Neural cell (in vitro differentiated cells): ENCODE measurements around the gene TFDP2. TPM values are rescaled to one million over a fixed set of nuclear protein-coding genes. Genes with fewer than 3 reads are reported as not detected.

Source experiments
- H2AFZ ChIP-seq: fragments of 200-600, 300-800 bp; sonication (generic), shearing (Covaris generic); 2 replicates; pipeline ENCODE4 v1.6.0; 2014; ENCODE audit warnings: low read depth, mild to moderate bottlenecking, antibody characterized with exemption, low read length, moderate library complexity
- H3F3A ChIP-seq: fragments of 200-600 bp; shearing (Covaris generic); 2 replicates; pipeline ENCODE4 v1.6.1; 2016; ENCODE audit warnings: mild to moderate bottlenecking, moderate library complexity, mixed read lengths, antibody characterized with exemption, low read length; ENCODE audit not compliant: insufficient read depth, poor library complexity, severe bottlenecking
- H3K27ac ChIP-seq: fragments of 200-600, 300-800 bp; sonication (generic), shearing (Covaris generic); 2 replicates; pipeline ENCODE4 v1.5.1; 2014; ENCODE audit warnings: mild to moderate bottlenecking, low read length, moderate library complexity
- H3K27me3 ChIP-seq: fragments of 300-800, 200-600 bp; sonication (generic), shearing (Covaris generic); 2 replicates; pipeline ENCODE4 v1.6.0; 2014; ENCODE audit warnings: mild to moderate bottlenecking, low read depth, low read length, moderate library complexity; ENCODE audit not compliant: insufficient read depth
- H3K36me3 ChIP-seq: fragments of 300-800, 200-600 bp; sonication (generic), shearing (Covaris generic); 2 replicates; pipeline ENCODE4 v1.5.1; 2014; ENCODE audit warnings: mild to moderate bottlenecking, antibody characterized with exemption, low read length, moderate library complexity; ENCODE audit not compliant: insufficient read depth
- H3K4me2 ChIP-seq: fragments of 300-800, 200-600 bp; sonication (generic), shearing (Covaris generic); 2 replicates; pipeline ENCODE4 v1.6.0; 2014; ENCODE audit warnings: mild to moderate bottlenecking, low read length
- H3K4me3 ChIP-seq: fragments of 300-800, 200-600 bp; sonication (generic), shearing (Covaris generic); 2 replicates; pipeline ENCODE4 v1.5.1; 2014; ENCODE audit warnings: mild to moderate bottlenecking, low read length, moderate library complexity
- H3K79me2 ChIP-seq: fragments of 200-600 bp; shearing (Covaris generic); replicated peaks from 2 replicates; pipeline ENCODE4 v1.6.0; 2014; ENCODE audit warnings: mild to moderate bottlenecking, low read length, moderate library complexity; ENCODE audit not compliant: insufficient read depth
- H3K9ac ChIP-seq: fragments of 300-800, 200-600 bp; sonication (generic), shearing (Covaris generic); 2 replicates; pipeline ENCODE4 v1.6.1; 2016; ENCODE audit warnings: mild to moderate bottlenecking, low read length, mixed read lengths
- H3K9me2 ChIP-seq: fragments of 200-600 bp; shearing (Covaris generic); 2 replicates; pipeline ENCODE4 v1.6.1; 2016; ENCODE audit warnings: mild to moderate bottlenecking, low read length, mixed read lengths; ENCODE audit not compliant: insufficient read depth
- H3K9me3 ChIP-seq: fragments of 200-600, 300-800 bp; sonication (generic), shearing (Covaris generic); 2 replicates; pipeline ENCODE4 v1.6.1; 2016; ENCODE audit warnings: mild to moderate bottlenecking, mixed run types, low read length, moderate library complexity, mixed read lengths
- H4K20me1 ChIP-seq: fragments of 200-600 bp; shearing (Covaris generic); 2 replicates; pipeline ENCODE4 v1.6.1; 2016; ENCODE audit warnings: mild to moderate bottlenecking, mixed run types; ENCODE audit not compliant: insufficient read depth
- EP300 ChIP-seq: fragments of 450-650 bp; conservative IDR thresholded peaks from 2 replicates; pipeline ENCODE4 v1.6.1; 2014; ENCODE audit warnings: antibody characterized with exemption, mild to moderate bottlenecking, moderate library complexity; ENCODE audit not compliant: poor library complexity, severe bottlenecking
- EZH2 ChIP-seq: fragments of 200-600, 300-800 bp; shearing (Covaris generic), sonication (generic); IDR thresholded peaks from 2 replicates; pipeline ENCODE4 v1.6.1; 2014; ENCODE audit warnings: antibody characterized with exemption, low read length, borderline replicate concordance, mild to moderate bottlenecking; ENCODE audit not compliant: insufficient read depth, poor library complexity, severe bottlenecking
- MXI1 ChIP-seq: fragments of 450-650 bp; conservative IDR thresholded peaks from 2 replicates; pipeline ENCODE4 v1.6.1; 2014; ENCODE audit warnings: antibody characterized with exemption, mild to moderate bottlenecking; ENCODE audit not compliant: poor library complexity, severe bottlenecking
- POLR2AphosphoS5 ChIP-seq: IDR thresholded peaks from 2 replicates; pipeline ENCODE4 v1.6.1; 2012
- RAD21 ChIP-seq: fragments of 450-650 bp; conservative IDR thresholded peaks from 2 replicates; pipeline ENCODE4 v1.6.1; 2014; ENCODE audit warnings: antibody characterized with exemption, mild to moderate bottlenecking, moderate library complexity
- SMC3 ChIP-seq: fragments of 450-650 bp; conservative IDR thresholded peaks from 2 replicates; pipeline ENCODE4 v1.6.1; 2014; ENCODE audit warnings: antibody characterized with exemption, mild to moderate bottlenecking, moderate library complexity; ENCODE audit not compliant: poor library complexity
- TAF1 ChIP-seq: IDR thresholded peaks from 2 replicates; pipeline ENCODE4 v1.6.1; 2012; ENCODE audit warnings: low read depth
- polyA plus RNA-seq: library from polyadenylated mRNA; depleted of rRNA; stranded (reverse); fragments of >200 nt; gene quantifications from 2 replicates; pipeline ENCODE4 v1.2.3, GENCODE V29; 2014
- TF ChIP-seq, protein P1 (sequence below): fragments of 450-650 bp; IDR thresholded peaks from 2 replicates; pipeline ENCODE4 v1.5.1; 2014; ENCODE audit warnings: antibody characterized with exemption, mild to moderate bottlenecking, moderate library complexity; ENCODE audit not compliant: poor library complexity, severe bottlenecking
- TF ChIP-seq, protein P2 (sequence below): IDR thresholded peaks from 2 replicates; pipeline ENCODE4 v1.6.1; 2012; ENCODE audit warnings: borderline replicate concordance

TFDP2 gene
- polyA plus RNA-seq, 1 donor from 2014 or later, result 17.0 TPM

DNA sequence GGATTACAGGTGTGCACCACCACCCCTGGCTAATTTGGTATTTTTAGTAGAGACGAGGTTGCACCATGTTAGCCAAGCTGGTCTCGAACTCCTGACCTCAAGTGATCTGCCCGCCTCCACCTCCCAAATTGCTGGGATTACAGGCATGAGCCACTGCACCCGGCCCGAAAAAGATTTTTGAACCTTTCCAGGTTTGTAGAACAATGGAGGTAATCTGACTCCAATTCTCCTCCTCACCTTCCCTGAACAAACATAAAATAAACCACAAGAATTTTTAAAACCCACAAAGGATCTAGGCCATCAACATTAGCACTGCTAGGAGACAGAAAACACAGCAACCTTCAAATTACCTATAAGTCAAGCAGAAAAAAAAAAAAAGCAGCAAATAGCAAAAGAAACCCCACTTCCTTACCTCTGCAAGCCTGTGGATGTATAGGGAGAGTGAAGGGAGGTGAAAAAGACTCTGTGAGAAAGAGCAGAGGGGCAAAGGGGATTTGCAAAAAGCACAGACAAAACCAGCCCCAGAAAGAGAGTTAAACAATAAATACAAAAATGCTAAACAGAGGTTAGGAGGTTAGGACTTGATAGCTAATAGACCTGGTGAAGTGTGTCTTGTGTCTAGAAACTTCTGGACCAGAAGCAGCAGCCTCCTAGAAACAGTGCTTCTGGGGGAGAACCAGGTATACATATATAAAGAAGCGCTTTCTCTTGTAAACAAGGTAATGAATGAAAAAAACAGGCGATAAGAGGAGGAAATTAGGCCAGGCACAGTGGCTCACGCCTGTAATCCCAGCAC lies 32.1 kb downstream of the TFDP2 start:
- TF ChIP-seq SMC3 (no peak), POLR2AphosphoS5 (no peak), MXI1 (no peak), EZH2 (no peak), TAF1 (no peak), EP300 (no peak), RAD21 (no peak)
- TF ChIP-seq, protein P1, sequence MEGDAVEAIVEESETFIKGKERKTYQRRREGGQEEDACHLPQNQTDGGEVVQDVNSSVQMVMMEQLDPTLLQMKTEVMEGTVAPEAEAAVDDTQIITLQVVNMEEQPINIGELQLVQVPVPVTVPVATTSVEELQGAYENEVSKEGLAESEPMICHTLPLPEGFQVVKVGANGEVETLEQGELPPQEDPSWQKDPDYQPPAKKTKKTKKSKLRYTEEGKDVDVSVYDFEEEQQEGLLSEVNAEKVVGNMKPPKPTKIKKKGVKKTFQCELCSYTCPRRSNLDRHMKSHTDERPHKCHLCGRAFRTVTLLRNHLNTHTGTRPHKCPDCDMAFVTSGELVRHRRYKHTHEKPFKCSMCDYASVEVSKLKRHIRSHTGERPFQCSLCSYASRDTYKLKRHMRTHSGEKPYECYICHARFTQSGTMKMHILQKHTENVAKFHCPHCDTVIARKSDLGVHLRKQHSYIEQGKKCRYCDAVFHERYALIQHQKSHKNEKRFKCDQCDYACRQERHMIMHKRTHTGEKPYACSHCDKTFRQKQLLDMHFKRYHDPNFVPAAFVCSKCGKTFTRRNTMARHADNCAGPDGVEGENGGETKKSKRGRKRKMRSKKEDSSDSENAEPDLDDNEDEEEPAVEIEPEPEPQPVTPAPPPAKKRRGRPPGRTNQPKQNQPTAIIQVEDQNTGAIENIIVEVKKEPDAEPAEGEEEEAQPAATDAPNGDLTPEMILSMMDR, result no peak
- TF ChIP-seq, protein P2, sequence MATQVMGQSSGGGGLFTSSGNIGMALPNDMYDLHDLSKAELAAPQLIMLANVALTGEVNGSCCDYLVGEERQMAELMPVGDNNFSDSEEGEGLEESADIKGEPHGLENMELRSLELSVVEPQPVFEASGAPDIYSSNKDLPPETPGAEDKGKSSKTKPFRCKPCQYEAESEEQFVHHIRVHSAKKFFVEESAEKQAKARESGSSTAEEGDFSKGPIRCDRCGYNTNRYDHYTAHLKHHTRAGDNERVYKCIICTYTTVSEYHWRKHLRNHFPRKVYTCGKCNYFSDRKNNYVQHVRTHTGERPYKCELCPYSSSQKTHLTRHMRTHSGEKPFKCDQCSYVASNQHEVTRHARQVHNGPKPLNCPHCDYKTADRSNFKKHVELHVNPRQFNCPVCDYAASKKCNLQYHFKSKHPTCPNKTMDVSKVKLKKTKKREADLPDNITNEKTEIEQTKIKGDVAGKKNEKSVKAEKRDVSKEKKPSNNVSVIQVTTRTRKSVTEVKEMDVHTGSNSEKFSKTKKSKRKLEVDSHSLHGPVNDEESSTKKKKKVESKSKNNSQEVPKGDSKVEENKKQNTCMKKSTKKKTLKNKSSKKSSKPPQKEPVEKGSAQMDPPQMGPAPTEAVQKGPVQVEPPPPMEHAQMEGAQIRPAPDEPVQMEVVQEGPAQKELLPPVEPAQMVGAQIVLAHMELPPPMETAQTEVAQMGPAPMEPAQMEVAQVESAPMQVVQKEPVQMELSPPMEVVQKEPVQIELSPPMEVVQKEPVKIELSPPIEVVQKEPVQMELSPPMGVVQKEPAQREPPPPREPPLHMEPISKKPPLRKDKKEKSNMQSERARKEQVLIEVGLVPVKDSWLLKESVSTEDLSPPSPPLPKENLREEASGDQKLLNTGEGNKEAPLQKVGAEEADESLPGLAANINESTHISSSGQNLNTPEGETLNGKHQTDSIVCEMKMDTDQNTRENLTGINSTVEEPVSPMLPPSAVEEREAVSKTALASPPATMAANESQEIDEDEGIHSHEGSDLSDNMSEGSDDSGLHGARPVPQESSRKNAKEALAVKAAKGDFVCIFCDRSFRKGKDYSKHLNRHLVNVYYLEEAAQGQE, result no peak
- H3K4me2 ChIP-seq, result no peak overlapping the region

DNA sequence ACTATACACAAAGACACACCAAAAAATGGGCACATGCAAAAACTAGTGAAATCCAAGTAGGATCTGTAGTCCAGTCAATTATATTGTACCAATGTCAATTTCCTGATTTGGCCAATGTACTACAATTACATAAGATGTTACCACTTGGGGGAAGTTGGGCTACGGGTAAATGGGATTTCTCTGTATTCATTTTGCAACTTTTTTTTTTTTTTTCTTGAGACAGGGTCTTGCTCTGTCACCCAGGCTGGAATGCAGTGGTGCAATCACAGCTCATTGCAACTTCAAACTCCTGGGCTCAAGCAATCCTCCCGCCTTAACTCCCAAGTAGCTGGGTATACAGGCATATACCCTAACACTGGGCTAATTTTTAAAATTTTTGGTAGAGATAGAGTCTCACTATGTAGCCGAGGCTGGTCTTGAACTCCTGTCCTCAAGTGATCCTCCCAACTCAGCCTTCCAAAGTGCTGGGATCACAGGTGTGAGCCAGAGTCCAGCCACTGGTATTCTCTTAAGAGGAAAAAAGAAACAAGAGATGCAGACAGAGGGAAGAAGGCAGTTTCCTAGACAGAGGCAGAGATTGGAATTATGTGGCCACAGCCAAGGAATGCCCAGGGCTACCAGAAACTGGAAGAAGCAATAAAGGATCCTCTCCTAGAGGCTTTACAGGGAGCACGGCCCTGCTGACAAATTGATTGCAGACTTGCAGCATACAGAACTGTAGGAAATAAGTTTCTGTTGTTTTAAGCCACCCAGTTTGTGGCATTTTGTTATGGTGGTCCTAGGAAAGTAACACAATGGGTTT lies 33.3 kb downstream of the TFDP2 start:
- Histone ChIP-seq H3K4me3 (no peak overlapping the region), H3K9ac (no peak overlapping the region), H3K9me2 (no peaks in the 10 kb centered on the region), H2AFZ (no peak overlapping the region), H3K4me2 (no peak overlapping the region), H3K9me3 (no peaks in the 10 kb centered on the region), H3K79me2 (peaks cover 3% of the 10 kb centered on the region), H3F3A (no peaks in the 10 kb centered on the region), H3K36me3 (no peaks in the 10 kb centered on the region), H3K27me3 (no peaks in the 10 kb centered on the region), H4K20me1 (no peaks in the 10 kb centered on the region), H3K27ac (no peak overlapping the region)
- TF ChIP-seq RAD21 (no peak), EZH2 (no peak), MXI1 (no peak), POLR2AphosphoS5 (no peak), SMC3 (no peak), EP300 (no peak), TAF1 (no peak)
- TF ChIP-seq, protein P1, result no peak
- TF ChIP-seq, protein P2, result no peak

More for the DNA sequence above, 32.1 kb downstream of the TFDP2 start:
- no peak overlapping the region for H3K9ac ChIP-seq
- no peak overlapping the region for H2AFZ ChIP-seq
- no peaks in the 10 kb centered on the region for H3F3A ChIP-seq
- H3K27ac ChIP-seq, result no peak overlapping the region
- no peaks in the 10 kb centered on the region for H3K27me3 ChIP-seq
- no peaks in the 10 kb centered on the region for H3K36me3 ChIP-seq
- no peaks in the 10 kb centered on the region for H3K79me2 ChIP-seq
- H4K20me1 ChIP-seq, result no peaks in the 10 kb centered on the region
- H3K4me3 ChIP-seq, result no peak overlapping the region
- H3K9me2 ChIP-seq, result no peaks in the 10 kb centered on the region
- no peaks in the 10 kb centered on the region for H3K9me3 ChIP-seq
